GM21619 (cell line): ENCODE results near the gene SLC6A13.
"Not testable (repeated sequence)": the region's sequence is repeated elsewhere in the genome, so short reads cannot be mapped to it uniquely, and the experiment has no call there.

ENCODE experiments used
- ATAC-seq: cut with Tn5 transposase; IDR thresholded peaks from one replicate; pipeline ENCODE4 v1.9.1; 2021; ENCODE audit not compliant: unreplicated experiment

The SLC6A13 gene

DNA sequence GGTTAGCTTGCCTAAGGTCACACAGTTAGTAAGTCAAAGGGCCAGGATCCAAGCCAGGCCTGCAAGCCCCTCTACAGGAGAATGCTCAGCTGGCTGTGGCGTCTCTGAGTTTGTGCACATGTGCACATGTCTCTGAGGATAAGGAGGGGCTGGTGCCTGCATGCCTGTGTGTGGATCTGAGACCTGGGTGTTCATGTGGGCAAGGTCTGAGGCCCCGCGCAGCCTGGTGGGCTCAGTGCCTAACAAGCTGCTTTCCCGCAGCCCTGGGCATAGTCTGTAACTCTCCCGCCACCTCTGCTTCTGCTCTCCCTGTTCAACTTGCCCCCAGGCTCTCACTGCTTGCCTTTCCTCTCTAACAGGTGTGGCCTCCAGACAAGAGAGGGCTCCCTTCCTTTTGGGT is 44.4 kb downstream of the SLC6A13 start:
- ATAC-seq, result no peak

DNA sequence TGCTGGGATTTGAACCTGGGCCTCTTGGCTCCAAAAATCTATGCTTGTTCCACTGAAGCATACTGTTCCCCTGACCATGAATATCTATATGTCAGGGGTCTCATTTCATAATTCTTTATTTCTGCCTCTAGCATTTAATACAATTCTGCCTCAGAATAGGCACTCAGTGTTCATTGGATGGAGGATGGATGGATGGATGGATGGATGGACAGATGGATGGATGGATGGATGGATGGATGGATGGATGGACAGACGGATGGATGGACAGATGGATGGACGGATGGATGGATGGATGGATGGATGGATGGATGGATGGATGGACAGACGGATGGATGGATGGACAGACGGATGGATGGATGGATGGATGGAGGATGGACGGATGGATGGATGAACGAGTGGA is 45.6 kb downstream of the SLC6A13 start:
- ATAC-seq, result not testable (repeated sequence)

DNA sequence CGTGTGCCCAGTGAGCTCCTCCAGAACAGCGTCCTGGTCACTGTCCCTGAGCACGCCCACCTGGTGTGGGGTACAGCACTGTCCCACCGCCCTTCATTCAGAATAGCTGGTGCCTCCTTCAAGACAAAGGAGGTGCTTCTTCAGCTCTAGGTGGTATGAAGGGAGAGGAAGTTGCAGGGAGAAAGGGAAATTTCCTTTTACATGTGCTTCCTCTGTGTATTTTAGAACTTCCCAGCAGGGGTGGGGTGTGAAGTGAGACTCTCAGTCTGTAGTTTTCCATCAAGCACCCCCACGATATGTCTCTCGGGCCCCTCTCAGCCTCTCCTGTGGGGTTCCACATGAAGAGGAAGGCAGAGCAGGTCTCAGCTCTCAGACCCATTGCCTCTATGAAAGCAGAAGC is 47.5 kb downstream of the SLC6A13 start:
- no peak for ATAC-seq

DNA sequence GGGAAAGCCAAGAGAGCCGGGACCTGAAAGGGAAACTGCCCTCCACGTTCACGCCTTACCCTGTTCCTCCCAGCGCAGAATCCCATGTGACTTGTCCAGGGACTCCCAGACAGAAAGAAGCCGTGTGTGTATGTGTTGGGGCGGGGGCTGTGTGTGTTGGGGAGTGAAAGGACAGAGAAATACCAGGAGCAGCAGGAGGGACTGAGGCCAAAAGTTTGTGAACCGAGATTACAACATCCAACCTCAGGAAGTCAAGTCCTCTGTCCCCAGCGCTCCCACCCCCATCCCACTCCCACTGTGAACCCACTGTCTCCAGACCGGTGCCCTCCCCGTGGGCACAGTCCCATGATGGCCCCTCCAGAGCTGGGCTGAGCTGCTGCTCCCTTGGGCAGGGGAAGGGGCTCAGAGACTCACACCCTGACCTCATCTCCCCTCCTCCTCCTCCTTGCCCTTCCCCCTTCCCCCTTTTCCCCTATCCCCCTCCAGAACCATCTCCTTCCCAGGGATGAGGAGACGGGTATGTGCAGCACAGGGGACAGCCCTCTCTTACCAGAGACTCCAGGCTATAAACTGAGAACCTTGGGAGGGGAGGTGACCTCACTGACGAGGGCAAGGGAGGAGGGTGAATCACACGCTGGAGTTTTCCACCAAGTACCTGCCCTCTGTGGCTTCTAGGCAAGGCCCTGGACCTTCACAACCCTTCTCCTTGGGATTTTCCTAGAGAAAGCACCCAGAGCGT is 48.5 kb downstream of the SLC6A13 start, which contains the start of gene SLC6A12:
Gene SLC6A12 (minus strand): TSS at position 155 of the 739 bp plus-strand sequence. CDS start 4,171 bp downstream, outside the sequence.
- ATAC-seq, result no peak

DNA sequence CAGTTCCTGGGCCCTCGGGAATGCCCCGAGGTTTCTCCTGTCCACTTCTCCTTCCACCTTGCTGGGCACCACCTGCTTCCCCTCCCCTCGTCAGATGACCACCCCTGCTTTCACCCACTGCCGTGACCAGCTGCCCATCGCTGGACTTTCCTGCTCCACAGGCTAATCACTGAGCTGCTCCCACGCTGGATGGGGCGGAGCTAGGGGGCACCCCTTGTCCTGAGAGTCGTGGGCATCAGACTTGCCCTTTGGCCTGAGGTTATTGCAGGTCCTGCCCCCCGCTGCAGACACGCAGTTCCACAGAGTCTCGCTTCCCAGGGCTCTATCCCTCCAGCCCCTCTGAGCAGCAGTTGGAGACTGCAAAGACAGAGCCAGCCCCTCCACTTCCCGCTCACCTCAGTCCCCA is 49.1 kb downstream of the SLC6A13 start:
- ATAC-seq, result no peak

DNA sequence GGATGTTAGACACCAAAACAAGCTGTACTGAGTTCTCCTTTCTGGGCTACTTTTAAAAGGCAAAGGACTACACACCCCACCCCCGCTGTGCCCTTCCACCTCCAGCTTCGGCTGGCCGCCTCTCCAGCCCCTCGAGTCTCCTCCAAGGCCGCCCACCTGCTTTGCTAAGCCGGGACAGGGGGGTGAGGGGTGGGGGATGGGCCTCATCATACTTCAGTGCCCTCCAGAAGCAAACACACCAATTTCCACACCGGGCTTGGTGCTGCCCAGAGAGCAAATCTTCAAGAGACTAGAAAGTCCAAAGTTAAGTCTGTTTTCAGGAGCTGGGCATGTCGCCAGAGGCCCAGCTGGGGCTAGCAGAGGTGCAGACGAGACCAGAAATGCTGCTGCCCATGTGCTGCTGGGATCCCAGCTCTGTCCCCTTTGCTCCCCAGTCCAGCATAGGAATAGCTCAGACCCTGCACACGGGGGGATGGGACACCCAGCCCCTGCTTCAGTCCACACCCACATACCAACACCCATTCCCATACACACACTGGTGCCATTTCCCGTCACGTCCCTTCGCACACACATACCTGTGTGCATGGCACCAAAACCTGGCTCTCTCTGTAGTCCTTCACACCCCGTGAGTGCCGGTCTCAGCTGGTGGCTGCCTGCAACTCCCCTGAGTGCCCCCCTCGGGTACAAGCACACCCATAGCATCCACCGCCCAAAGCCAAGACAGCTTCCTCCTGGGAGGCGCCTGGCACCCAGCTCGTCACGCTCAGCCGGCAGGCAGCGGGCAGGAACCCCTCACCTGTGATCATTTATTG is 49.7 kb downstream of the SLC6A13 start:
- ATAC-seq, result no peak

DNA sequence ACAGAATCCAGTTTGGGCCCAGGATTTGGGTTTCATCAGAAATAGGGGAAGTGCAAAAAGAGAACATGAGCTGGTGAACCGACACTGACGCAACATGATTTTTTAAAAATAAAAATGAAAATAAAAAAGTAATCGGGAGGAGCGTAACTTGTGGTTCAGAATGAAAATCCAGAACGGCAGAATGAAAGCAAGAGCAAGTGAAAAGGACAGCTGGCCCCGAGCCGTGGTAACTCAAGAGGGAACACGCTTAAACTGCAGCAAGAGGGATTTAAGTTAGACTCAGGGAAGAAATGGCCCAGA is 50.3 kb downstream of the SLC6A13 start:
- no peak for ATAC-seq

DNA sequence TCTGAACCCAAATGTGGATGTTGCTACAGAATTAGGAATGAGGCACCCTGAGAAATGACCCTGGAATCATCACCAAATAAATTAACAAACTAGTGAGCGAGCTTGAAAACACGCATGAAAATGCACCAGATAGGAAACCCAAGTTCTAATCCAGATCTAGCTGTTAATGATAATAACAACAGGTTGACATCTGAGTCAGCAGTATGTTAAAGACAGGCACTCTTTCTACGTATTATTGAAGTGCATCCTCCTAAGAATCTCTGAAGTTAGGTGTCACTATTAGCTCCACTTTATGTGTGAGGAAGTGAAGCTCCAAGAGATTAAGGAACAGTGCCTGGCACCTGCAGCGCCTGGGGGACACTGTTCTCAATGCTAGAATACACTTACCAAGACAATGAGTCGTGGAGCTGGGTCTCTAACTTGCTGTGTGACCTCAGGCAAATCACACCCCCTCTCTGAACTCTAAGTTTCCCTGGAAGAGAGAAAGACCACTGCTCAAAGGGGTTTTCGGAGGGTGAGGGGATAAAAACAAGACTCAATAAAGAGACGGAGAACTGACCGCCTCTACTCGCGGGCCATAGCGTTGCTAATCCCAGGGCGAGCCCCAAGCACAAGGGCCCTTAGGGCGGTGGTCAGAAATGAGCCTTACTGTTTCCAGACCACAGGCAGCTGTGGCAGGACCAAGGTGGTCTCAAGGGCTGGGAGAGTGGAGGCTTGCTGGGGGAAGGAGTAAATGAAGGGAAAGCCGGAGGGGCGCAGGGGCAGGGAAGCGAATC is 50.8 kb downstream of the SLC6A13 start:
- no peak for ATAC-seq

DNA sequence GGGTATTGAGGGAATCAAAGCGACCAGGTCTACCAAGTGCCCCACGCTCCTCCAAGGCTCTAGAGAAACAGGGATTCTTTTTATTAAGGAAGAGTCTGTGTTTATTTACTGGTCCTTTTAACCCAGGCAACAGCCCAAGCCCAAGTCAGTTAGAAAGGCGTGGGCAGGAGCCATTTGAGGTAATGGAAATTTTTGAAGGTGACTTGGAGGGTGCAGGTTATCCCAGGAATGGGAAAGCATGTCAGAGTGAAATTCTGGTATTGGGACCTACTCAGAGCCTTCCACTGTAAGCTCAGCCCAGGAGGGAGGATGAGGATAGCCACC is 51.5 kb downstream of the SLC6A13 start:
- no peak for ATAC-seq

DNA sequence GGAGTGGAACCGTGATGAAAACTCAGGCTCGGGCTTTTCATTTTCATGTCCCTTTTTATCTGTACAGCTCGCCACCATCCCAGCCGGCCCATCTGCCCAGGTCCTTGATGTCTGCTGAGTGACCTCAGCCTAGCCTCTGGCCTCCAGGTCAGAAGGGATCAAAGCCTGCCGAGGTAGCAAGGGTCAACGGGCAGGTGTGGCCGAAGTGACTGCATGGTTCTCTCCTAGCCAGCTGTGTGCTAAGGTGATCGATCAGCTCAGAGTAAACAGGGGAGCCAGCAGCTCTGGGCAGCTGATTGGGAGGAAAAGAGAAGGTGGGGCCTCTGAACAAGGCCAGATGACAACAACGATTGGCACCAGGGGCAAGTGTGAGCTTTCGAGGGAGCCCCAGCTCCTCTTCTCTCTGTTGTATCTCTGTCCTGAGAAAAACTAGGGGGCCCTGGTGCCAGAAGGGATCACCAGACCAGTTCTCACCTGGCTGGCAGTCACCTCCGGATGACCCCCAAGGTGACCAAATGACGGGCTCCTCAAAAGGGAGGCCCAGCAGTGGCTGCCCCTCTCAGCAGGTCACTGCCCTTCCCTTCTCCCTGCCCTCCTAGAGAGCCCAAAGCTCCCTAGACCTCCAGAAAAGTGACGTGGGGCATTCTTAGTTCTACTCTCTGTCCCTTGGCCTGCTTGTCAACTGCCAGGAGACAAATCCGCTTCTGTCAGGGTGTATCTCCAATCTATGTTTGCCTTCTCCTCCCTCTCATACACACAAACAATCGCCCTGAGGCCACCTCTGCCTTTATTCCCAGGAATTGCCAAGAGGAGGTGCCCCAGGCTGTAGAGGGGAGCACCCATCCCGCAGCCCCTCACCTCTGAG is 52.1 kb downstream of the SLC6A13 start:
- no peak for ATAC-seq

DNA sequence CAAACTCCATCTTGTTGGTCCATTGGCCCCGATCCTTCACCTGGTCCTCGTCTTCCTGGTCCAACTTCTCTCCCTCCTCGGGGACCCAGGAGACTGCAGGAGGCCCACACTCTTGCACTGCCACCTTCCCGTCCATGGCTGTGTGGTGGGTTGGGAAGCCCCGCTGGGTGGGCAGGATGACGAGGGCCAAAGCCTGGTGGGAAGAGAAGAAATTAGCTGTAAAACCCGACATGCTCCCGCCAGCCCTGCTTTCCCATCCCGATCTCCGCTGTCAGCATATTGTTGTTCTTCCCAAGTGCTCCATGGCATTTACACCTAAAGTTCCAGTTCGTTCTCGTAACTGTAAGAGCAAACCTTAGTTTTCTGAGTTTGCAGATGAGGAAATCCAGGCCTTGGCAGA is 52.8 kb downstream of the SLC6A13 start:
- ATAC-seq, result no peak

DNA sequence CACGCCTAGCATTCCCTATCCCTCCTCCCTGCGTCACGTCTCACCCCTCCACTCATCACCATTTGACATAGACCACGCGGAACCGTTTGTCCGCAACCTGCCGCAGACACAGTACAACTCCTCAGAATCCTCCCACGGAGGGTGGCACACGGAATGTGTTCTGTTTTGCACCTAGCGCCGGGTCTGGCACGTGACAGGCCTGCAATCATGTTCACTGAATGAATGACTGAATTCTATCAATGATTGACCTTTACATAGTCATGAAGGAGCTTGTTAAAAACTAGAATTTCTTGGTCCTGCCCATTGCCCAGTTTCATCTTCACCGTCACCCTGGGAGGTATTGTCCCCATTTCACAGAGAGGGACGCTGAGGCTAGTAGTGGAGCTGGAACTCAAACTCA is 53.4 kb downstream of the SLC6A13 start:
- no peak for ATAC-seq

DNA sequence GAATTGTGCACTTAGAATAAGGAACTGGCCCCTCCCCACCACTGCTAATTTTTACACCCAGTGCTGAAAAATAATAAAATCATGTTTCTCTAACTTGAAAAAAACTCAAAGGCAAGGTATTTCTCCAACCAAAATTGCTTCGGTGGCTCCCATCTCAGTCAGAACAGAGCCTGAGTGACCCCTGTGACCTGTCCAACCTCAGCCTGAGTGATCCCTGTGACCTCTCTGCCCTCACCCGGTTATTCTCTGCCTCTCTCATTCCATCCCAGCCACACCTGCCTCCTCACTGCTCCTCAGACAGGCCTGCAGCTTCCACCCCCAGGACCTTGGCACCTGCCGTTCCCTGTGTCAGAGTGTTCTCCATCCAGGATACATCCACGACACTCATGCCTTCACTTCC is 53.8 kb downstream of the SLC6A13 start:
- no peak for ATAC-seq

DNA sequence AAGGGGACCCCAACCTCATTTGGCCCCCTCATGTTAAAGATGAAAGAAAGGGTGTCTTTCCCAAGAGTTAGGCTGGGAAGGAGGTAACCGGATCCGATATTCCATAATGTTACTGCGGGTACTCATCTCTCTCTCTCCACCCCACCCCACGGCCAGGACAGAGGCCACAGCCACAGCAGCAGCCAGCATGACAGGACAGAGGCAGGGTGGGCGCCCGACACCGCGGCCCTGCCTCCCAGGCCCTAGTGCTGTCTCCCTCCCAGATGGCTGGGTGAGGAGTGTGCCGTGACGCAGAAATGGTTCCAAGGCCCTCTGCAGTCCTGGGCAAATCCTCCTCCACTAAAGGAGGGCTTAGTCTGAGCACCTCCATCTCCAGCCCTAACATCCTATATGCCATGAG is 54.8 kb downstream of the SLC6A13 start:
- ATAC-seq, result no peak

DNA sequence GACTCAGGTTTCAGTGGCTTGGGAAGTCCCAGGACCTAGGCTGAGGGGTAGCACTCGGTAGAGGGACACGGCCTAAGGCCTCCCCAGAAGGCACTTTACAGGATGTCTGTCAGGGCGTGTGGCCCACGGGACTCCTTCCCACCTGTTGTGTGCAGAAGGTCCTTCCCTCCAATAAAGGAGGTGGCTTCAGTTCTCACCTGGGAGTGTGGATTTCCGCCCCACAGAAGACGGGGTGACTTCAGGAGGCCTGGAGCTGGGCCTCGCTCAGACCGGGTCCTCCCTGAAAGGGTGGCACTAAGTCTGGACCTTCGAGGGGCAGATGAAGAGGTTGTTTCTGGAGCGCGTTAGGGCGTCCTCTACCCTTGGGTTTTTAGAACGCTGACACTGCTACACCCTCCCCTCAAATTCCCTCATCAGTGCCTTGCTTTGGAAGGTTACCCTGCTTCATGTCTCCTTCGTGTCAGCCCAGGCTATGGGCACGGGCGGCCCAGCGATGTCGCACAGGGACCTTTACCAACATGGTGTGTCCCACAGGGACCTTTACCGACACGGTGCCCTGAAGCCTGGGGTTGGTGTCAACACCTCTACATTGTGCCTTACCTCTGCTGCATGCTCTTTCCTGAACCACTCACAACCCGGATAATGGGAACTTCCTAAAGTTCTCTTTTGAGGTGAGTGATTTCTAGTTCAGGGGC is 55.7 kb downstream of the SLC6A13 start:
- ATAC-seq, result no peak

DNA sequence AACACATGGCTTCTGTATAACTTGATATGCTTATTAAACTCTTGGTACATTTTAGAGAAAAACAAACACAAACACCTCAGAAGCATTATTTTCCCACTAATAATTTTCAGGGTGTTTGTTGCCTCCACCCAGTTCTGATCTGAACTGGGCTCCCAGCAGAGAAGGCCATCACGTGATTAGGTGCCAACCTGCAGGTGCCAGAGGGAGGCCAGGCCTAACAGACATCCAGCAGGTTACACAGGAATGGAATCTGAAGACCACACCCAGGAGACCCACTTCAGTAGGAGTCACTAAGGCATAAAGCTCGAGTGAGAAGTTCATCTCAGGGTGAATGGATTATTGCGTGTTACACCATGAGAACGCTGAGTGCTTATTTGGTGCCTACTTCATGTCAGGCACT is 57.6 kb downstream of the SLC6A13 start:
- ATAC-seq, result no peak

DNA sequence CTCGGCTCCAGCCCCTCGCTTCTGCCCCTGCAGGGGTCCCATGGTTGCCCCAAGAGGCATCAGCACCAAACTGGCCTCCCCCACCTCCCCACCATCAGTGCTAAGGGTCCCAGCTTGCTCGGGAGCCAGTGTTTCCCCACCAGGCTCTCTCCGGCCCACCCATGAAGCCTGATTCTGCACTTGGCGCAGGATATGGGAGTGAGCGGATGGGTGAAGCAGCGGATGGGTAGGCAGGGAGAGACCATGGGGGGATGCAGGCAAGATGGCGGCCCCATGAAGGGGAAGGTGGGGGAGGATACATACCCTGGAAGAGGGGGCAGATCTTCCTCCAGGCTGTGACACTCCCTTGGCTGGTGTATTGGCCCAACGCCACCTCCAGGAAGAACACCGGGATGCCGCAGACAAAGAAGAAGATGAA is 58.4 kb downstream of the SLC6A13 start:
- no peak for ATAC-seq

DNA sequence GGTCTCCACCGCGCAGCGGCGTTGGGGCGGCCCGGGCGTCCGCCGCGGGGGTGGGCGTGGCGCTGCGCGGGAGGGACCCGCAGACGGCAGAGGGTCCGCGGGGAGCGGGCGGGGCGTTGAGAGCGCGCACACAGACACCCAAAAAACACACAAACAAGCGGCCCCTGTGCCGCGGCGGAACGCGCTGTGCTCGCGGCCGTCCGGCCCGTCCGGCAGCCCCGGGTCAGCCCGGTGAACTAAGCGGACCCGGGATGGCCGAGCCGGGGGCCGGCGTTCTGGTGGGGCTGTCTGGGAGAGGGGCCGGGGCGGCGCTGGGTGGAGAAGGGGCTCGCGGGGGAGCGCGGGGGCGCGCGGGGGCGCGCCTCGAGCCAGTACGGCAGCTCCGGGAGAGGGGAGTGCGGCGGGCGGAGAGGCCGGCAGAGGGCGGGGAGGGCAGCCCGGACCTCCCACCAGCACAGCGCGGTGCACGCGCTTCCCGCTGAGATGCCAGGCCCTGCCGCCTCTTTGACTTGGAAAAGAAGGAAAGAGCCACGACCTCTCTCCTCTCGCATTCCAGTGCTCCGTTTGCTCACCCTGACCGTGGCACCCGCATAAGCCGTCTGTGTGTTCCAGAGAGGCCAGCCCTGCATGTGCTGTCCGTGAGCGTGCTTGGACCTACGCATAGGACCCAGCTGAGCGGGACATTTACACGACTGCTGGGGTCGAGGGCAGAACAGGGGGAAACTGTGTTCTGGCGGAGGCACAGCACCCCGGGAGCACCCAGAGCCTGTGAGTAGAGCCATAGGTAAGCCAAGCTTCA is 59.0 kb downstream of the SLC6A13 start:
- ATAC-seq, result no peak

DNA sequence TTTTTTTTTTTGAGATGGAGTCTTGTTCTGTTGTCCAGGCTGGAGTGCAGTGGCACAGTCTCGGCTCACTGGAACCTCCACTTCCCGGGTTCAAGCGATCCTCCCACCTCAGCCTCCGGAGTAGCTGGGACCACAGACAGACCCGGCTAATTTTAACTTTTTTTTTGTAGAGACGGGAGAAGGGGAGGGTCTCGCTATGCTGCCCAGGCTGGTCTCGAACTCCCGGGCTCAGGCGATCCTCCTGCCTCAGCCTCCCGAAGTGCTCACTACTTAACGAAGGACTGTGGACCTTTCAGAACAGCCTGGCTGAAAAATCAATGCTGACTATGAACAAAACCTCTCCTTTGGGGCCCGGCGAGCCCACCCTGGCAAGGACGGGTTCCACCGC is 59.6 kb downstream of the SLC6A13 start:
- ATAC-seq, result no peak
